GM19397 (cell line): Measurements from ENCODE around the gene ING5.
"Not testable (repeated sequence)": the region's sequence is repeated elsewhere in the genome, so short reads cannot be mapped to it uniquely, and the experiment has no call there.

Experiments used
- ATAC-seq: cut with Tn5 transposase; IDR thresholded peaks from one replicate; pipeline ENCODE4 v1.9.1; 2021; ENCODE audit warnings: mild to moderate bottlenecking, moderate library complexity; ENCODE audit not compliant: unreplicated experiment

The ING5 gene

DNA sequence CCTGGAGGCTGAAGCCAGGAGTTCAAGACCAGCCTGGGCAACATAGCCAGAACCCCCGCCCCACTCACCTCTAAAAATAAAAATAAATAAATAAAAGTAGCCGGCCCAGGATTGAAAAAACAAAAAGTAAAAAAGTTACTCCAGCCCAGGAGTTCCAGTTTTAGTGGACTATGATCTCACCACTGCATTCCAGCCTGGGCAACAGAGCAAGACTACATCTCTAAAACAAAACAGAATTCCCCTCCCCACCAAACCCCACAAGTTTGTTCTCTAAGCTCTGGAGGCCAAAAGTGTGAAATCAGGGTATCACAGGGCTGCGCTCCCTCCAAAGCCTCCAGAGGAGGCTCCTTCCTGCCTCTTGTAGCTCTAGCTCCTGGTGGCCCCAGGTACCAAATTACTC, 34.3 kb downstream of the ING5 start:
- ATAC-seq: no peak

DNA sequence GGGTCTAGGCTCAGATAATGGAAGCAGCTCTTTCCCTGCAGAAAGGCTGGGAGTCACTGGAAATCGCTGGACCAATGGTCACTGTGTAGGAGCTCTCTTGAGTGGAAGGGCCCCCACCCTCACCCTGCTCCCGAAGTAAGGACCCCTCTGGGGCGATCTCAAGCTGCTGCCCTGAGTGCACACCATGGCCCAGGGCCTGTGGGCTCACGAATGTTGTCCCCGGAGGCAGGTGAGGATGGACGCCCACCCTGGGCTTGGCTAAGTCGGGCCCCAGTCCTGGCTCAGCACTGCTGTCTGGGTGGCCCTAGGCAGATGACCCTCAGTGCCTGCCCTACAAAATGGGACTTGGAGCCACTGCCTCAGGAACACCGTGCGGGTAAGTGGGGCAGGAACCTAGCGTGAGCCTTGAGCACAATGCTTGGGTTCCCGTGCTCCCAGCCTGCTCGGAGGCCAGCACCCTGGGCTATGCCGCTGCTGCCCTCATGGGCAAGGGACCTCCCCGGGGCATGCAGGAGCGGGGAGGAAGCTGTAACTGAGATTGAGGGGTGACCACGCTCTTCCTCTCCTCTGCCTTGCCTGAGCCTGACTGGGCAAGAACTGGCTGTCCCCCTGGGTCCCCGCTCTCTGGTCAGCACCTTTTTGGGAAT, 36.3 kb downstream of the ING5 start:
- no peak for ATAC-seq

DNA sequence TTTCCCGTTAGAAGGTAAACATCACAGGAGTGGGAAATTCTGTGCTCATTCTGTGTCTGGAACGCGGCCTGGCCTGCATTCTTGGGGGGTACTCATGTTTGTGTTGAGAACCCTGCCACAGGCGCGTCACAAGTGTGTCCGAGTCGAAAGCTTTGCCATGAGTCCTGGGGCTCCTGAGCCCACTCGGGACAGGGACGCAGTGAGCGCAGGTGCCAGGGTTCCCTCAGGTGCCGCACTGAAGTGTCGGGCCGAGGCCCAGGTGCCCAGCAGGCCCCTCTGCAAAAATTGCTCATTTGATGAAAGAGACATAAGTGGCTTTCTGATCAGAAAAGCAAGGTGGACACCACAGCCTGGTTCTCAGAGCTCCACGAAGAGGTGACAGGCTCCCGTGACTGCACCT, 37.3 kb downstream of the ING5 start:
- ATAC-seq: no peak

DNA sequence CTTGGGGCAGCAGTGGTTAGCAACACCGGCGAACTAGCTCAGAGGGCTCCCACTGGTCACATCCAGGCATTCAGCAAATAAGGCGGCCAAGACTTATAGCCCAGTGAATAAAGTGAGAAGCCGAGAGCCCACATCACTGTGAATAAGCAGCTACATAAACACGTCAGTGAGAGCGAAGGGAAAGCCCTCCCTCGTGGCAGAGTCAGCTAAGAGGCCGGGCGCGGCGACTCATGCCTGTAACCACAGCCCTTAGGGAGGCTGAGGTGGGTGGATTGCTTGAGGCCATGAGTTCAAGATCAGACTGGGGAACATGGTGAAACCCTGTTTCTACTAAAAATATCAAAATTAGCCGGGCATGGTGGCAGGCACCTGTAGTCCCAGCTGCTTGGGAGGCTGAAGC, 37.8 kb downstream of the ING5 start:
- ATAC-seq: no peak

DNA sequence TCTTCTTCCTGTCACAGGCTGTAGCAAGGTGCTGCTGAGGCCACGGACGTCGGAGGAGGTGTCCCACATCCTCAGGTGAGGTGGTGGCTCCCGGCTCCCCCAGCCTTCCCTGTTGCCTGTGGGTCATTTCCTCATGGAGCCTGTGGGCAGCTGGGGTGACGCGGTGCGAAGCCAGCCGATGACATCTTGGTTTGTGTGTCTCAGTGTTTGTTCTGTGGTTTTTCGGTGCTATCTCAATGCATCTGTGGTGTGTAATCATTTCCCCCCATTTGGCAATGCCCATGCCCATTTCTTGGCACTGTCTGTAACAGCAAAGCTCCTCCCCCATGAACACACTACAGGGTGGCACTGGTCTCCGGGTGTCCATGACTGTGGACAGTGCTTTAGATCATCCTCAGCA, 39.2 kb downstream of the ING5 start:
- ATAC-seq: no peak

DNA sequence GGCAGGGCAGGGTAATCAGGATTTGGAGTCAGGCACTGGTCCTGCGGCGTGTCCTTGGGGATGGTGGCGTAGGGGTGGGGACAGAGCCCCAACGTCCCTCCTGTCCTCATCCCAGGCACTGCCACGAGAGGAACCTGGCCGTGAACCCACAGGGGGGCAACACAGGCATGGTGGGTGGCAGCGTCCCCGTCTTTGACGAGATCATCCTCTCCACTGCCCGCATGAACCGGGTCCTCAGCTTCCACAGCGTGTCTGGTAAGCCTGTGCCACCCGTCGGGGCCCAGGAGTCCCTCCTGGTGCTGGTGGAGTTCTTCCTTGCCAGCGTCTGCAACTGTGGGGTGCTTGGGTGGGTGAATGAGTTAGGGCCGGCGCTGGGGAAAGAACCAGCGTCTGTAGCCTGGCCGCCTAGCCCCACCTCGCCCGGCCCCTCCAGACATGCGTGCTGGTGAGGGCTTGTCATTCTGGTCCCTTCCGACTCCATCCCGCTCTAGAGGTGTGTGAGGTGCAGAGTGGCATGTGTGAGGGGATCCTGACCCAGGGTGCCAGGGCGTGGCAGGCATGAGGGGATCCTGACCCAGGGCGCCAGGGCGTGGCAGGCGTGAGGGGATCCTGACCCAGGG, 40.6 kb downstream of the ING5 start:
- ATAC-seq: no peak

DNA sequence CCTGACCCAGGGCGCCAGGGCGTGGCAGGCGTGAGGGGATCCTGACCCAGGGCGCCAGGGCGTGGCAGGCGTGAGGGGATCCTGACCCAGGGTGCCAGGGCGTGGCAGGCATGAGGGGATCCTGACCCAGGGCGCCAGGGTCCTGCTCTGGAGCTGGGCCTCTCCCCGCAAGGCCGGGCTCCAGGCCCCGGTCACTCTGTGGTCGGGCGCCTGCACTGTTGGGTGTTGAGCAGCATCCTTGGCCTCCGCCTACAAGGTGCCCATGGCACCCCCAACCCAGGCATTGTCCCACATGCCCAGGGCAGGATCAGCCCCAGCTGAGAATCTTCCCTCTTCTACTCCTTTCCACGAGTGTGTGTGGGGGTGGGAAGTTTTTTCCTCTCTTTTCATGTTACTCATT, 41.2 kb downstream of the ING5 start:
- ATAC-seq: not testable (repeated sequence)

DNA sequence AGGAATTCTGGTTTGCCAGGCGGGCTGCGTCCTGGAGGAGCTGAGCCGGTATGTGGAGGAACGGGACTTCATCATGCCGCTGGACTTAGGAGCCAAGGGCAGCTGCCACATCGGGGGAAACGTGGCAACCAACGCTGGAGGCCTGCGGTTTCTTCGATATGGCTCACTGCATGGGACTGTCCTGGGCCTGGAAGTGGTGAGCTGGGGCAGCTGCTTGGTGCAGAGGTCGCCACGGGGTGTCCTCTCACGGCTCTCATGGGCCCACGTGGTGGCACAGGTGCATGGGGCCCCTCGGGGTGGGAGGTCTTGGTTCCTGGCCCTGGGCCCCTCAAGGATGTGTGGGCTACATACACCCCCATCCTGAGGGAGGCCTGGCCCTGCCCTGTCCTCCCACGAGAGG, 41.8 kb downstream of the ING5 start:
- no peak for ATAC-seq

DNA sequence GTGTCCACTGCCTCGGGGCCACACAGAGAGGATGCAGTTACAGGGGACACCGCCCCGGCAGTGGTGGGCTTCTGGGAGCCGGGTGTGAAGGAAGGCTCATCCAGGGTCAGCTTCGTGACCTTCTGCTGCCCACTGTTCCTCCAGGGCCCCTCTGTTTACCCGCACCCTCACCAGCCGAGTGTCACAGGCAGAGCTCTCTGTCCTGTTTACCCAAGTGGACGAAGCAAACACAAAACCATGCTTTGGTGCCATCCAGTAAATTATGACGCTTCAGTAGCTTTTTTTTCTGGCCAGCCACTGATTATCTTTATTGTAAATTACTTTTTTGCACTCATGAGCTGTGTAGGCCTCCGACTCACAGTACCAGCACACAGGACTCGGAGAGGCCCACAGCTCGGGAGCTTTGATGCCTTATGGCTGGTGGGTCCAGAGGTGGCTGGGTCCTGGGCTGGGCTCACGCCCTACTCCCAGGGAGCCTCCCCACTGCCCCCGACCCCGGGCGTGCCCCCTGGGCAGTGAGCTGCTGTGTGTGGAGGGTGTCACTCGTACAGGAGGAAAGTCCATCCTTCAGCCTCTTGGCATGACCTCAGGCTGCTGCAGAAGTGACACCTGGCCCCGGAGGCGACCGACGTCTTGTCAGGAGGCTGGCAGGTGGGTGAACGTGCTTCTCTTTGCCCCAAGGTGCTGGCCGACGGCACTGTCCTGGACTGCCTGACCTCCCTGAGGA, 42.4 kb downstream of the ING5 start:
- ATAC-seq: no peak

DNA sequence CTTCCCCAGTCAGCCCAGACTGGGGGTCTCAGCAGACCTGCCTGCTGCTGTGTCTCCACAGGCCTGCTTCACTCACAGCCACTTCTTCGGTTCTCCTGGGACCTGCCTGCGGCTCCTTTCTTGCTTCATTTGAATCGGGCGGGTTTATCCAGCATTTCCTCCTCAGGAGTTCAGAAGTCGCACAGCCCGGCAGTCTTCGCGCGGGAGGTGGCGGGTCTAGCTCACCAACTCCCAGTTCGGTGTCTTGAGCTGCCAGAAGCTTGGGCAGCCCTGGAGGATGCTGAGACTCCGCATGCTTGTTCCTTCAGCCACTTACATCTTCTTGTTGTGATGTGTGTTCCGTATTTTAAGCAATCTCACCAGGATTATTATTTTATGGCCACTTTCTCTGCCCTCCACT, 43.4 kb downstream of the ING5 start:
- no peak for ATAC-seq

DNA sequence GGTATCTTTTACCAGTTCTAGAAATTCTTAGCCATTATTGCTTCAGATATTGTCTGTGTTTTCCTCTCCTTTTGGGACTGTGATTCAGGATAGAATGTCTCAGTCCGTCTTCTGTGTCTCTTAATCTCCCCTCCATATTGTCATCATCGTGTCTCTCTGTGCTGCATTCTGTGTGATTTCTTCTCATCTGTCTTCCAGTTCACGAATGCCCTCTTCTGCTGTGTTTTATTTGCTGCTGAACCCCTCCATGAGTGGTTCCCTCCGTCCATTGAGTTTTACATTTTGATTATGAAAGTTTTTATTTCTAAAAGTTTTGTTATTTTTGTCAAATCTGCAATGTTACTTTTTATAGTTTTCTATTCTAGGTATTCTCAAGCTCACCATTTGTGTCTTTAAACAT, 44.2 kb downstream of the ING5 start:
- no peak for ATAC-seq

DNA sequence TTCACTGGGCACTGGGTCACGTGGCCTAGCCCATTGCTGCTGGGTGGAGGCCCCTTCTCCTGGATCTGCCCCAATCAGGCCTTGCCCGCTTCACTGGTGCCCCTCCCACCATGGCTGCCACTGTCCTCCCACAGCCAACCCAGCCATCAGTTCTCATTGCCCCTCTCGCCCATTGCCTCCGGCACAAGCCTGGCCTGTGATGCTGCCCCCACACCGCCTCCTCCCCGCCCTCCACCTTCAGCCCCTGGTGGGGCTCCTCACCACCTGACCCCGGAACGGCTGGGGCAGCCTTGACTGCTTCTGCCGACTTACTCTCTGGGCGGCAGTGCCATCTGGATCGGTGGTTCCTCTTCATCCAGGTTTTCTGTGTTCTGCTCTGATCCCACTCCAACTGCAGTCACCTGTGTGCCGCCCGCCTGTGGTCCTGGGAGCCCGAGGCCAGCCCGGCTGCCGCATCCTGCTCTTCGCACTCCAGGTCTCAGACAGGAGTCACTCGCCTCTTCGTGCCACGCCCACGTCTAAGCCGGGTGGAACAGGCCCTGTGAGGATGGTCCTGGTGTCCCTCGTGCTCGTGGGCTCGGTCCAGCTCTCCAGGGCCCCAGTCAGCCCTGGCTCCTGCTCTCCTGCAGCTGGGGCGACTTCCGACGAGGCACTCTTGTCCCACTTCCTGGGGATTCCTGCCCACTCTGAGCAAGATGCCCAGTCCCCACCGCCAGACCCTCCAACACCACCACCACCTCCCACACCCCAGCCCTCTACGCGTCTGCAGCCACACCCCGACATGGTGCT, 46.8 kb downstream of the ING5 start:
- ATAC-seq: no peak

DNA sequence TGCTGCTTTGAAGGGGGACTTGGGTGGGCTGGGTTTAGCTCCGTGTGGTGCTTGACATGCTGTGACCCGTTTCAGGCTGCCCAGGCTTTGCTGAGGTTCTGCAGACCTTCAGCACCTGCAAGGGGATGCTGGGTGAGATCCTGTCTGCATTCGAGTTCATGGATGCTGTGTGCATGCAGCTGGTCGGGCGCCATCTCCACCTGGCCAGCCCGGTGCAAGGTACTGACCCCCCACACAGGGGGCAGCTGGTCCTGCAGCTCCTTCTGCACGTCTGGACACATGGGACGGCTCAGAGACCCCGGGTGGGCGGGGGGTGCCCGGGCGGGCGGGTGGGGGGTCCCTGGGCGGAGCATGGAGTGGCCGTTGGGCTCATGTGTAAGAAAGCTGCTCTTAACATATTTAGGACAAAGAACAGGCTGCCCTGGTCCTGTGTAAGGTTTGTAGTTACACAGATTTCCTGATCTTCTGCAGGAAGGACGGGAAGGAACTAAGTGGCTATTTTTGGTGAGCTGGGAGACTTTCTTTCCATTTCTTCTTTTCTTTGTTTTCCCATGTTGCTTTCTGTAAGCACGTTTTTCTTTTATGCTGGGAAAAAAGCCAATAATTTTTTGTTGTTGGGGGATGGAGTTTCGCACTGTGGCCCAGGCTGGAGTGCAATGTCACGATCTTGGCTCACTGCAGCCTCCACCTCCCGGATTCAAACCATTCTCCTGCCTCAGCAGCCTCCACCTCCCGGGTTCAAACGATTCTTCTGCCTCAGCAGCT, 48.4 kb downstream of the ING5 start:
- ATAC-seq: no peak

DNA sequence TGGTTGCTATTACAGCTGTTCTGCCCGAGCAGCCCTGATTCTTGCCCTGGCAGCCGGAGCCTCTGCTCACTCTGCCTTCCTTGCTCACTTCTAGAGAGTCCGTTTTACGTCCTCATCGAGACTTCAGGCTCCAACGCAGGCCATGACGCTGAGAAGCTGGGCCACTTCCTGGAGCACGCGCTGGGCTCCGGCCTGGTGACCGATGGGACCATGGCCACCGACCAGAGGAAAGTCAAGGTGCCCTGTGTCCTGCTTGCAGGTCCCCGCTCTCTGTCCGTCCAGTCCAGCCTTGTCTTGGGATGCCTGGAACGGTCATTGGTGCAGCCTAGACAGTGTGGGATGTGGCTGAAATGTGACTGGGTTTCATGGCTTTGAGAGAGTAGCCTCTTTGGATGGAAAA, 49.3 kb downstream of the ING5 start:
- ATAC-seq: no peak

DNA sequence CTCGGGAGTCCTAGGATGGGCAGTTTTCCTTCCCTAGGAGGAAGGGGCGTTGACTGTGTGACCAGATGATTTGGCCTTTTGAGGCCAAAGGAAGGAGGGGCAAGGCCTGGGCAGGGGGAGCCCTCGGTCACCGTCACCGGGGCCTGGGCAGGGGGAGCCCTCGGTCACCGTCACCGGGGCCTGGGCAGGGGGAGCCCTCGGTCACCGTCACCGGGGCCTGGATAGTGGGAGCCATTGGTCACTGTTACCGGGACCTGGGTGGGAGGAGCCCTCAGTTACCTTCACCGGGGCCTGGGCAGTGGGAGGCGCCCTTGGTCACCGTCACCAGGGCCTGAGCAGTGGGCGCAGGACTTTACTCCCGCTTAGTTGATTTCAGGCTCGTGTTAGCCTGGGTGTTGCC, 49.9 kb downstream of the ING5 start:
- ATAC-seq: no peak

DNA sequence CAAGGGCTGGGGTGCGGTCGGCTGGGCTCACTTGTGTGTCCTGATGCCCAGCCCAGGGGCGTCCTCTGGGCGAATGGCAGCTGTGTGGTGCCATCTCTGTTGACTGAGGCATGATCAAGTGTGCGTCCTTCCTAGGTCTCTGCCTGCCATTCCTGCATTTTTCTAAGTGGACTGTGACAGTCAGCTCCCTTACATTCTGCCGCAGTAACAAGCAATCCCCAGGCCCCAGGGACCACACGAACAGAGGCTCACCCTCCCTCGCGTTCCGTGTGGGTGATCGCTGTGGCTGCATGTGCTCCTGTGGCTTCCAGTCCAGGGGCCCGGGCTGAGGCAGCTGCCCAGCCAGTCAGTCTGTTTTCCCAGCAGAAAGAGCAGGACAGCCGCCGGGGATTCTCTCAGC, 50.4 kb downstream of the ING5 start:
- ATAC-seq: no peak

DNA sequence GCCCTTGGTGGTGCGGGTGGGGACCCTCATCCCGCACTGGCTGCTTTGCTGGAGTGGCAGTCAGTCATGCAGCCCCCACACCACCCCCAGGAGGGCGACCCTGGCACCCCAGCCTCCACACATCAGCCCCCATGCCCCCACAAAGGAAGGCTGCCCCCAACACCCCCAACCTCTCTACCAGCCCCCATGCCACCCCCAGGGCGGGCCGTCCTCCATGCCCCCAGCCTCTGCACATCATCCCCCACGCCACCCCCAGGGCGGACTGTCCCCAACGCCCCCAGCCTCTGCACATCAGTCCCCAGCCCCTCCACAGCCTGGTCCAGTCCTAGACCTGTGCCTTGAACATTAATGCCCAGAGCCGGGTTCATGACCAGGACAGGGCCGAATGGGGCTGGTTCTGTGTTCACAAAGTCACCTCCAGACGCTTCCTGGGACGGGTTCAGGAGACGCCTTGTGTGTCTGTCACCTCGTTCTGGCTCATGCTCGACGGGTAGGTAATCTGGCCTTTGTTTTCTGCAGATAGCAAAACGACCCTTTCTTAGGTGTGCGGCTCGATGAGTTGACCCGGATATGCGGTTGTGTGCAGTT, 50.9 kb downstream of the ING5 start:
- ATAC-seq: no peak

DNA sequence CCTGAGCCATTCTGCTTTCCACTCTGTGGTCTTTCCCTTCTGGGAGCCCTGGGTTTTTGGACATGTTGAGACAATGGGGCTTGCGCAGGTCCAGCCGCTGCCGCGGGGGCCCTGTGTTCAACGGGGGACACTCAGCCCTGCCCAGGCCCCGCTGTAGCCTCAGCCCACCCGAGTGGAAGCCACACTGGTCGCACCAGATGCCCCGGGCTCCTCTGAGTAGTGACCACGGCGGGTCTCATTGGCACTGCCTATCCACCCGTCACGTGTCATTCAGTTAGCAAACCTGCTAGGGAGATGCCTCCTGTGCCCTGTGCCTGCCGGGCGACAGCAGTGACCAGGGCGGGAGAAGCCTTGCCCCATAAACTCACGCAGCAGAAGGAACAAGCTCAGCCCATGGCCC, 51.7 kb downstream of the ING5 start:
- ATAC-seq: no peak

DNA sequence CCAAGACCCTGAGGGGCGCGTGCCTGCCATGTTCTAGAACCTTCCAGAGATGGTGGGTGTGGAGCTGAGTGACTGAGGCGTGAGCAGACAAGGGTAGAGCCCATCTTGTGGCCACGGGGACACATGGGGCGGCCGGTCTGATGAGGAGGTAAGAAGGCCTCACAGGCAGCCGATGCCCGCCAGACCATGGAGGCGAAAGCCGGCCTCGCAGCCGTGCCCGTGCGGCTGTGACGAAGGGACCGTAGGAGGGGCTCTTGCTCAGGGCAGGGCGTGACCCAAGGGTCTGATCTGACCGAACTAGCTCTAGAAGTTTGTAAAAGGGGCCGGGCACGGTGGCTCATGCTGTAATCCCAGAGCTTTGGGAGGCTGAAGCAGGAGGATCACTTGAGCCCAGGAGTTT, 52.2 kb downstream of the ING5 start:
- ATAC-seq: no peak

DNA sequence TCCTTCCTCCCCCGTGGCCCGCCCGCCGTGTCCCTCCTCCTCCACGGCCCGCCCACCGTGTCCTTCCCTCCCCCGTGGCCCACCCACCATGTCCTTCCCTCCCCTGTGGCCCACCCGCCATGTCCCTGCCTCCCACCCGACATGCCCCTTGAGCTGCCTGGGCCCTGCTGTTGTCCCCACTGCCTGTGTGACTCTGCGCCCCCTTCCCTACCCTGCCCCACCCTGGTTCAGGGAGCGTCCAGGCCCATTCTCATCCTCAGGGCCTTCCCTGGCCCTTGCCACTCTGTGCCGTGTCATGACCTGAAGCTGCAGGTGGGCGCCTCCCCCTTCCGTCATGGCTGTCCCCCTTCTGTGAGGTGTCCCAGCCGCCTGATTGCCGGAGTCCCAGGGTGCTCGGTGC, 53.3 kb downstream of the ING5 start:
- ATAC-seq: no peak

DNA sequence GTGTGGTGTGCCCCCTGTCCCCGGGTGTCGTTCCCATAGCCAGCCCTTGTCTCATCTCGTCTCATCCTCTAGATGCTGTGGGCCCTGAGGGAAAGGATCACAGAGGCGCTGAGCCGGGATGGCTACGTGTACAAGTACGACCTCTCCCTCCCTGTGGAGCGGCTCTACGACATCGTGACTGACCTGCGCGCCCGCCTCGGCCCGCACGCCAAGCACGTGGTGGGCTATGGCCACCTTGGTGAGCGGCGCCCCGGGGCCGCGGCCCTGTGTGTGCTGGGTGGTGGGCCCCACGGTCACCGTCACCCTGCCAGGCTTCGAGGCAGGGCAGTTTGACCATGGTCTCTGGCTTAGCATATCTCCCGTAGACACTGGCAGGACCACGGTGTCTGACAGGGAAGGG, 53.9 kb downstream of the ING5 start:
- ATAC-seq: no peak
